Activated CD4-positive, alpha-beta memory T cell treated with anti-CD3 and anti-CD28 coated beads, Interleukin-2, amount 10 ng/mL, durations not matched to agents 7 days and 5 days (primary cell): Measurements from ENCODE around the gene IL16. TPM values are rescaled to one million over a fixed set of nuclear protein-coding genes. Genes with fewer than 3 reads are reported as not detected.

ENCODE experiments used
- CTCF ChIA-PET: fragments of 350-600 bp; sonication (Branson Sonifier 250); formaldehyde crosslinking; loops from one replicate; lab custom pipeline; 2021; ENCODE audit warnings: antibody characterized with exemption, inconsistent platforms; lab: Charles Lee
- POLR2A ChIA-PET: fragments of 350-600 bp; sonication (Branson Sonifier 250); formaldehyde crosslinking; loops from one replicate; lab custom pipeline; 2021; ENCODE audit warnings: antibody characterized with exemption; lab: Charles Lee
- DNase-seq: peaks from one replicate; pipeline ENCODE4 v3.0.0-alpha.2; 2020
- H3K27ac Mint-ChIP-seq: one replicate; pipeline ENCODE4 v1.8.0; 2021; ENCODE audit warnings: mild to moderate bottlenecking, mixed read lengths
- H3K27me3 Mint-ChIP-seq: one replicate; pipeline ENCODE4 v1.8.0; 2021; ENCODE audit warnings: mixed read lengths
- H3K36me3 Mint-ChIP-seq: one replicate; pipeline ENCODE4 v1.8.0; 2021; ENCODE audit warnings: low read depth, mixed read lengths
- H3K4me1 Mint-ChIP-seq: one replicate; pipeline ENCODE4 v1.8.0; 2021; ENCODE audit warnings: mixed read lengths
- H3K4me3 Mint-ChIP-seq: one replicate; pipeline ENCODE4 v1.8.0; 2021; ENCODE audit warnings: mild to moderate bottlenecking, mixed read lengths
- H3K9me3 Mint-ChIP-seq: one replicate; pipeline ENCODE4 v1.8.0; 2021; ENCODE audit warnings: mixed read lengths
- total RNA-seq, 2 experiments: library from RNA; stranded (reverse); gene quantifications; one replicate each; pipeline ENCODE4 v1.2.3, GENCODE V29; 2021

Gene IL16
- total RNA-seq, 2 experiments from 2014 or later: 196 to 200 TPM

DNA sequence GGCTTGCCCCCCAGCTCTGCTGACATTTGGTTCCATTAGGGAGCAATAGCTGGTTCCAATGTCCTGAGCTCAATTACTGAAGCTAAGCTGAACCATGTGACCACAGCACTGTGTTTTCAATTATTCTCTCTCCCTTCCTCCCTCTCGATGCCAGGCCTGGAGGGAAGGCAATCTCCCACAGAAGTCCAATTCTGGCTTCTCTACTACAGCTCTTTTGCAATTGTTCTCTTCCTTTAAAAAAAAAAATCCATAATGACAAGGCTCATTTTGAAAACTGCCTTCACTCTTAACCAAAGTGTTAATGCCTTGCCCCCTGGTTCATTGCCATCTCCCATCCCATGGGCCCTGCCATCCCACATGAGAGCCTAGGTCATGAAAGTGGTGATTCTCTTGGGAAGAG, 24.8 kb downstream of the IL16 start:
- DNase-seq: no peak
- POLR2A ChIA-PET: no interaction called here
- Mint-ChIP-seq H3K4me1 (peaks cover 2% of the 10 kb centered on the region), H3K27ac (no peak overlapping the region), H3K27me3 (peaks cover 18% of the 10 kb centered on the region), H3K4me3 (no peak overlapping the region), H3K36me3 (no peaks in the 10 kb centered on the region), H3K9me3 (no peaks in the 10 kb centered on the region)
- CTCF ChIA-PET: interaction anchor here (1.4 kb wide), 1 partner anchor 45 kb away, joined by 5 read pairs; no protein-coding TSS in a partner anchor

DNA sequence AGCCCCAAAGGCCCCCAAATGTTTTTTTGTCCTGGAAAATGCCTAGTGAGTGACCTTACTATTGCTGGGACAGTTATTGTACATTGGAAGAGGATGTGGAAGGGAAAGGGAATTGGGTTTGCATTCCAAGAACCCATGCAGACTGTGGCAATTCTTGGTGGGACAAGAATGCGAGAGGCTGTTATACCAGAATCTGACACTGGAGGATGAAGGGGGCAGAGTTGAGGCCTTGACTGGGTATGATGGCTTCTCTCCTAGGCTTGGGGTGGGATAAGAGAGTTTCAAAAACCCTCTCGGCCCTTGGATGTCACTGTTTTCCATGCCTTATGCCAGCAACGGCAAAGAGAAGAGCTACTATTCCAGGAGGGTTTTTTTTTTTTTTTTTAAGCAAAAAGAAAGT, 25.3 kb downstream of the IL16 start:
- Mint-ChIP-seq H3K27ac (no peak overlapping the region), H3K9me3 (no peaks in the 10 kb centered on the region), H3K27me3 (peaks cover 18% of the 10 kb centered on the region), H3K4me1 (peaks cover 2% of the 10 kb centered on the region), H3K4me3 (no peak overlapping the region), H3K36me3 (no peaks in the 10 kb centered on the region)
- no peak for DNase-seq
- CTCF ChIA-PET: no interaction called here
- POLR2A ChIA-PET: no interaction called here

- POLR2A ChIA-PET: no interaction called here
- Mint-ChIP-seq H3K9me3 (no peaks in the 10 kb centered on the region), H3K27me3 (peaks cover 26% of the 10 kb centered on the region), H3K27ac (no peak overlapping the region), H3K4me3 (no peak overlapping the region), H3K36me3 (no peaks in the 10 kb centered on the region), H3K4me1 (peaks cover 2% of the 10 kb centered on the region)
- DNase-seq: no peak
- CTCF ChIA-PET: interaction anchor here (1.2 kb wide), 1 partner anchor 43 kb away, joined by 4 read pairs; no protein-coding TSS in a partner anchor
Observed at GRCh38 chr15:81223346-81223971, 26.8 kb downstream of the IL16 start.

- peaks cover 2% of the 10 kb centered on the region for H3K4me1 Mint-ChIP-seq
- no peaks in the 10 kb centered on the region for H3K9me3 Mint-ChIP-seq
- ChIA-PET CTCF (interaction anchor here (1.2 kb wide), 1 partner anchor 42 kb away, joined by 4 read pairs; no protein-coding TSS in a partner anchor), POLR2A (no interaction called here)
- H3K36me3 Mint-ChIP-seq: no peaks in the 10 kb centered on the region
- H3K27ac Mint-ChIP-seq: no peak overlapping the region
- no peak for DNase-seq
- H3K4me3 Mint-ChIP-seq: no peak overlapping the region
- H3K27me3 Mint-ChIP-seq: peaks cover 27% of the 10 kb centered on the region
Observed at GRCh38 chr15:81224232-81224631, 27.6 kb downstream of the IL16 start.

DNA sequence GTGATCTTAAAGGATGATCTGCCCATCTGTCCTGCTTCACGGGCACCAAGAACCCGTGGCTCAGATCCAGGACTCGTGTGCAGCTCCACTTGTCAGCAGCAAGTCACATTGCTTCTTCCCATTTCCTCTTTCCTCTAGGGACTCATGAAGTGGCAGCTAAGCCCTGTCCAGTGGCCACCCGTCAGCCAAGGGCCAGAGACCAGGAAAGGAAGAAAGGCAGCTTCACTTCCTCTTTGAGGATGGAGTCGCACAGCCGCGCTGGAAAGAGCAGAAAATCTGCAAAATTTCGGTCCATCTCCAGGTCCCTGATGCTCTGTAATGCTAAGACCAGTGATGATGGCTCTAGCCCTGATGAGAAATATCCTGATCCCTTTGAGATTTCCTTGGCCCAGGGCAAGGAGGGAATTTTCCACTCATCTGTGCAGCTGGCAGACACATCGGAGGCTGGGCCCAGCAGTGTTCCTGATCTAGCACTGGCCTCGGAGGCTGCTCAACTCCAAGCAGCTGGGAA, 28.5 kb downstream of the IL16 start:
- Mint-ChIP-seq H3K4me3 (no peak overlapping the region), H3K36me3 (no peaks in the 10 kb centered on the region), H3K27me3 (peaks cover 22% of the 10 kb centered on the region), H3K4me1 (peaks cover 2% of the 10 kb centered on the region), H3K27ac (no peak overlapping the region), H3K9me3 (no peaks in the 10 kb centered on the region)
- DNase-seq: no peak
- POLR2A ChIA-PET: no interaction called here
- CTCF ChIA-PET: no interaction called here

DNA sequence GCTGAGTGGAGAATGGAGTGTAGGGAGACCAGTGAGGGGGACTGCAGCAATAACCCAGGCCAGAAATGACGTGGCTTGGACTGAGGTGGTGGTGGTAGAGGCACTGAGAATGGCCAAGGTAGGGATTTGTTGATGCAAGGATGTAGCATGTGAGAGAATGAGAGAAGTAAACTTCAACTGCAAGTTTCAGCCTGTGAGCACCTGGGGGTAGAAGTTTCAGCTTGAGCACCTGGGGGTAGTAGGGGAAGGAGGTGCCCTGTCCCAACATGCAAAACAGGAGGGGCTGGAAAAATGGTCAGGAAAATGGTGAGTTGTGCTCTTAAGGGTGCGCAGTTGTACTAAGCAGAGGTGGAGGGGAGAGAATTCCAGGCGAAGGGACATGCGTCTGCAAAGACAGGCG, 31.0 kb downstream of the IL16 start:
- POLR2A ChIA-PET: no interaction called here
- CTCF ChIA-PET: no interaction called here
- H3K27ac Mint-ChIP-seq: no peak overlapping the region
- H3K27me3 Mint-ChIP-seq: peaks cover 25% of the 10 kb centered on the region
- no peaks in the 10 kb centered on the region for H3K36me3 Mint-ChIP-seq
- peaks cover 2% of the 10 kb centered on the region for H3K4me1 Mint-ChIP-seq
- H3K9me3 Mint-ChIP-seq: no peaks in the 10 kb centered on the region
- no peak overlapping the region for H3K4me3 Mint-ChIP-seq
- DNase-seq: no peak

DNA sequence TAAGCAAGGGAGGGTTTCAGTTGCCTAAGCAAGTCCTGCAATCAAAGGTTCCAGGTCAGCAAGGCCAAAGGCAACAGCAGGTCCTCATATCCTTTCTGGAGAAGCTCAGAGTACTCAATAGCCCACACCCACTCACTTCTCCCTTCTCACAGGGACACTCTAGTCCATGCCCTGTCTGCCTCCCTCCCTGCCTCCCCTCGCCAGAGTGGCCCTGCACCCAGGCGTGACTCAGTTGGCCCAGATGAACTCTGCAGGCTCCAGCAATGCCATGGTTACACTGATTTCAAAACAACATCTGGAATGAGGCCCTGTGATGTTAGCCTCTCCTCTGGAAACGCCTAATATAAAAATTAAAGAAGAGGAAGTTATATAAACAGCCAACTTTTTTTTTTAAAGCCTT, 32.9 kb downstream of the IL16 start:
- Mint-ChIP-seq H3K27ac (no peak overlapping the region), H3K36me3 (no peaks in the 10 kb centered on the region), H3K4me1 (no peaks in the 10 kb centered on the region), H3K9me3 (no peaks in the 10 kb centered on the region), H3K4me3 (no peak overlapping the region), H3K27me3 (peaks cover 14% of the 10 kb centered on the region)
- CTCF ChIA-PET: interaction anchor here (5.2 kb wide), 1 partner anchor 37 kb away, joined by 25 read pairs; no protein-coding TSS in a partner anchor
- POLR2A ChIA-PET: no interaction called here
- no peak for DNase-seq

- H3K27ac Mint-ChIP-seq: no peak overlapping the region
- CTCF ChIA-PET: interaction anchor here (1.6 kb wide), 1 partner anchor 30 kb away, joined by 8 read pairs; no protein-coding TSS in a partner anchor
Observed at GRCh38 chr15:81235276-81236123, 38.8 kb downstream of the IL16 start.

DNA sequence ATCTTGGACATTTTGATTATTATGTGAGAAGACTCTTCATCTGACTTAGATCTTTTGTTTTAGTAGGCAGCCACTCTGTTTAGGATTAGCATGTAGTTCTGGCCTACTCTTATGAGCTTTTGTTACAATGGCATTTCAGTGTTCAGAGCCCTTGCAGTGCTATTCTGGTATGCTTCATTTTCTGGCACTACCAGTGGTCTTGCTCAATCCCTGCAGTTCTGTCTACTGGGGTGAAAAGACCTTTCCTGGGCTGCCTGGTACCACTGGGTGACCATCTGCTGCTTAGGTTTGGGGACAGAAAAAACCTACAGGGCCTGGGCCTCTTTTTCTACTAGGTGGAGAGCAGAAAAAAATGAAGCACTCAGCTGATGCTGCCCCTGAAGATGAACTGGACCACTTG, 42.5 kb downstream of the IL16 start:
- no peak for DNase-seq
- Mint-ChIP-seq H3K36me3 (no peaks in the 10 kb centered on the region), H3K27ac (no peak overlapping the region), H3K9me3 (peaks cover 3% of the 10 kb centered on the region), H3K27me3 (peaks cover 8% of the 10 kb centered on the region), H3K4me3 (no peak overlapping the region), H3K4me1 (no peaks in the 10 kb centered on the region)
- ChIA-PET CTCF (interaction anchor here (1.0 kb wide), 1 partner anchor 27 kb away, joined by 3 read pairs; no protein-coding TSS in a partner anchor), POLR2A (no interaction called here)

More at GRCh38 chr15:81235276-81236123, 38.8 kb downstream of the IL16 start:
- no peaks in the 10 kb centered on the region for H3K4me1 Mint-ChIP-seq
- no peaks in the 10 kb centered on the region for H3K36me3 Mint-ChIP-seq
- POLR2A ChIA-PET: no interaction called here
- no peak overlapping the region for H3K4me3 Mint-ChIP-seq
- no peak for DNase-seq
- no peaks in the 10 kb centered on the region for H3K9me3 Mint-ChIP-seq
- peaks cover 2% of the 10 kb centered on the region for H3K27me3 Mint-ChIP-seq

GRCh38 chr15:81242778-81243177, 46.1 kb downstream of the IL16 start:
- DNase-seq: no peak
- H3K9me3 Mint-ChIP-seq: peaks cover 3% of the 10 kb centered on the region
- H3K27me3 Mint-ChIP-seq: peaks cover 25% of the 10 kb centered on the region
- POLR2A ChIA-PET: no interaction called here
- H3K27ac Mint-ChIP-seq: no peak overlapping the region
- no peaks in the 10 kb centered on the region for H3K4me1 Mint-ChIP-seq
- no peak overlapping the region for H3K4me3 Mint-ChIP-seq
- H3K36me3 Mint-ChIP-seq: no peaks in the 10 kb centered on the region
- CTCF ChIA-PET: interaction anchor here (1.2 to 4.5 kb wide), 3 partner anchors 11 to 158 kb away, joined by 3 to 31 read pairs (median 5); no protein-coding TSS in a partner anchor

DNA sequence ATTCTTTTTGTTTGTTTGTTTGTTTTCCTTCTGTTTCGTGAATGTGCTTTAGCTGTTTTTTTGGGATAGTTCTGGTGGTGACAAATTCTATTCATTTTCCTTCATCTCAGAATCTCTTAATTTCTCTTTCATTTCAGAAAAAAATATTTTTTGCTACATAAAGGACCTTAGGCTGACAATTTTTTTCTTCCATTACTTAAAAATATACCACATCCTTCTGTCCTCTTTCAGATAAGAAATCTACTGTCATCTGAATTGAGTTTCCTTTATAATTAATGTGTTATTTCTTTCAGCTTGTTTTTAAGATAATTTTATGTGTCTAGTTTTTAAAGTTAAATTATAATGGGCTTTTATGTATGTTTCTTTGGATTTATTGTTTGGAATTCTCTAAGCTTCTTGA, 47.6 kb downstream of the IL16 start:
- no peak for DNase-seq
- CTCF ChIA-PET: interaction anchor here (4.5 kb wide), 1 partner anchor 22 kb away, joined by 31 read pairs; no protein-coding TSS in a partner anchor
- Mint-ChIP-seq H3K4me1 (no peaks in the 10 kb centered on the region), H3K36me3 (no peaks in the 10 kb centered on the region), H3K27ac (no peak overlapping the region), H3K9me3 (peaks cover 3% of the 10 kb centered on the region), H3K4me3 (no peak overlapping the region), H3K27me3 (peaks cover 29% of the 10 kb centered on the region)
- POLR2A ChIA-PET: no interaction called here

GRCh38 chr15:81253846-81254245, 57.2 kb downstream of the IL16 start:
- ChIA-PET POLR2A (interaction anchor here (1.2 kb wide), 1 partner anchor 13 kb away, joined by 3 read pairs; no protein-coding TSS in a partner anchor), CTCF (interaction anchor here (2.7 kb wide), 1 partner anchor 12 kb away, joined by 9 read pairs; no protein-coding TSS in a partner anchor)
- no peaks in the 10 kb centered on the region for H3K9me3 Mint-ChIP-seq
- no peaks in the 10 kb centered on the region for H3K36me3 Mint-ChIP-seq
- no peak overlapping the region for H3K27ac Mint-ChIP-seq
- peaks cover 31% of the 10 kb centered on the region for H3K27me3 Mint-ChIP-seq
- H3K4me1 Mint-ChIP-seq: no peaks in the 10 kb centered on the region
- DNase-seq: no peak
- H3K4me3 Mint-ChIP-seq: no peak overlapping the region
